GM10266 (cell line): Measurements from ENCODE around the gene GMNC.
"Not testable (repeated sequence)": the region's sequence is repeated elsewhere in the genome, so short reads cannot be mapped to it uniquely, and the experiment has no call there.

Source experiments
- DNase-seq: peaks from one replicate; pipeline ENCODE4 v3.0.0; 2012; ENCODE audit errors: extremely low spot score
- TF ChIP-seq, protein P1 (sequence below): IDR thresholded peaks from 2 replicates; pipeline ENCODE4 v1.5.1; 2012; ENCODE audit warnings: mild to moderate bottlenecking, low read depth; ENCODE audit not compliant: control insufficient read depth, insufficient read depth; ENCODE audit errors: missing control alignments

GMNC gene

DNA sequence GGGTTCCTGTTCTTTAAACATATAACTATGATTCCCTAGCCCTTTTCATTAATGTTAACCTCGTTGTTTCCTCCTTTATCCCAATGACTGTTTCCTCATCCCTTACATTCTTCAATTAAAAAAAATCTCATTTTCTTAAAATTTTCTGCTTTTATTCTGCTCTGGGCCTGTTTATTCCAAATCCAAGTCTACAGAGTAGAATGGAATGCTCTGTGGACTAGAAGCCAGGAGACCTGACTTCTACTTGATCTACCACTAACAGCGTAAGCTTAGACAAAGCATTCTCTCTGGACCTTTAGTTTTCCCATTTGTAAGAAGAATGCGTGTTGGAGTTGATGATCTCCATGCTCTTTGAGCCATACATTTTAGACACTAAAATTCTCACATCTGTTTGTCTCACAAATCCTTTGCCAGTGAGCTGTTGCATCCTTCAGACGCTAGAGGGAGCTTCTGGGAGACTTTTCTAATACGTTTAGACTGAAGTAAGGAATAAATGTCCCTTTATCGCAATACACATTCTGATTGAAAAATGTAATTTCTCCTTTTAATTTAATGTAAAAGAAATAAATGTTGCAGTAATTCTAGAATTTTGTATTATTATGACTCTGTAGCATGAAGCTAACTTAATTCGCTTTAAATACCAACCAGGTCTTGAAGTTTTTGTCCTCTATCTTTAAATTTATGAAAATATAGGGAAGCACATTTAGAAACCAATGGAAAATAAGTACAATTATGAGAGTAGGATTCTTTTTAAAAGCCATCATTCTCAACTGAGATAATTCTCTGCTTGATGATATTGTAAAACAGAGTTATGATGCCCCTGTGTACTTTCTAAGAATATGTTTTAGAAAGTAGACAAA lies 21.7 kb upstream of the GMNC start:
- TF ChIP-seq, protein P1, sequence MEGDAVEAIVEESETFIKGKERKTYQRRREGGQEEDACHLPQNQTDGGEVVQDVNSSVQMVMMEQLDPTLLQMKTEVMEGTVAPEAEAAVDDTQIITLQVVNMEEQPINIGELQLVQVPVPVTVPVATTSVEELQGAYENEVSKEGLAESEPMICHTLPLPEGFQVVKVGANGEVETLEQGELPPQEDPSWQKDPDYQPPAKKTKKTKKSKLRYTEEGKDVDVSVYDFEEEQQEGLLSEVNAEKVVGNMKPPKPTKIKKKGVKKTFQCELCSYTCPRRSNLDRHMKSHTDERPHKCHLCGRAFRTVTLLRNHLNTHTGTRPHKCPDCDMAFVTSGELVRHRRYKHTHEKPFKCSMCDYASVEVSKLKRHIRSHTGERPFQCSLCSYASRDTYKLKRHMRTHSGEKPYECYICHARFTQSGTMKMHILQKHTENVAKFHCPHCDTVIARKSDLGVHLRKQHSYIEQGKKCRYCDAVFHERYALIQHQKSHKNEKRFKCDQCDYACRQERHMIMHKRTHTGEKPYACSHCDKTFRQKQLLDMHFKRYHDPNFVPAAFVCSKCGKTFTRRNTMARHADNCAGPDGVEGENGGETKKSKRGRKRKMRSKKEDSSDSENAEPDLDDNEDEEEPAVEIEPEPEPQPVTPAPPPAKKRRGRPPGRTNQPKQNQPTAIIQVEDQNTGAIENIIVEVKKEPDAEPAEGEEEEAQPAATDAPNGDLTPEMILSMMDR: peak; percentile 98
- peak; percentile 59 for DNase-seq

DNA sequence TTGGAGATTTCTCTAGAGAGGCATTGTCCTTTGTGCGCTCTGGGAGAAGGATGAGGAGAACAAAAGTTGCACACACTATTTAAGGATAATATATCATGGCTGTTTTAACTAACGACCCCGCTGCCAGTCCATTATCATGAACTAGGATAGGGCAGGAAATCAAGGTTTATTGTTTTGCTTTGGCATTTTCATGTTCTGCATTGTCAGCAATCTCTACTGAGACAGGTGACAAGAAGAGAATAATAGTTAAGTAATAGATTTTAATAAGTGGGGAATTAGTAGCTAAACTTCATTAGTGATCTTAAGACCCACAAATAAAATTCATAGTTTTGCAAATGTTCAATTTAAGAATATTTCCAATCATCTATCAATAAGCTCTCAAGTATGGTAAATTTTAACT lies 20.6 kb upstream of the GMNC start:
- TF ChIP-seq, protein P1: no peak
- no peak for DNase-seq

DNA sequence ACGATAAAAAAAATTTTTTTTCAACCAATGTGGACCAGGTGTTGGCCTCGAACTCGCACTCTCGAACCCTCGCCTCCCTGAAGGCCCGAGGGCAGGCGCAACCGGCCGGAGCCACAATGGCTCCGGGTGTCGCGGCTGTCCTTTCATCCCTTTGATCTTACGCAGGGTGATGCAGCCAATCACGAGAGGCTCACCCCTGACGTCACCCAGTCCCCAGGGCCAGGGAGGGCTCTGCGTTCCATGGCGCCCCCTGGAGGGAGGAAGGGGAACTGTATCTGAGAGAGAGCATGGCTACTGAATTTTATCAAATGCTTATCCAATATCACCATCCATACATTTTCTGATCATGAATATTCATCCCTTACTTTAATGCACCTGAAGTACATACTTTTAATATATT lies 15.4 kb upstream of the GMNC start:
- TF ChIP-seq, protein P1: peak; percentile 55
- no peak for DNase-seq

DNA sequence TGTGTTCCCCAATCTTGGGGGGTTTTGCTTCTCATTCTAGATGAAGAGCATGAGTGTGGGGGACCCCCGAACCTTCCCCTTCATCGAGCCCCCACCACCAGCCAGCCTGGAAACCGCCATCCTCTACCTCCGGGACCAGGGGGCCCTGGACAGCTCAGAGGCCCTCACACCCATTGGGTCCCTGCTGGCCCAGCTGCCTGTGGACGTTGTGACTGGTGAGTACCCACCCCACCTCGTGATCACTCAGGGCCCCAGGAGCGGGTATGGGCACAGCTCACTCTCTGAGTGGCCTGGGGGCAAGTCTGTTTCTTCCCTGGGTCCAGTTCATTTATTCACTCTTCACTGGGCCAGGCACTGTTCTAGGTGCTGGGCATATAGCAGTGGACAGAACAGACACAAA lies 13.9 kb upstream of the GMNC start:
- DNase-seq: not testable (repeated sequence)

DNA sequence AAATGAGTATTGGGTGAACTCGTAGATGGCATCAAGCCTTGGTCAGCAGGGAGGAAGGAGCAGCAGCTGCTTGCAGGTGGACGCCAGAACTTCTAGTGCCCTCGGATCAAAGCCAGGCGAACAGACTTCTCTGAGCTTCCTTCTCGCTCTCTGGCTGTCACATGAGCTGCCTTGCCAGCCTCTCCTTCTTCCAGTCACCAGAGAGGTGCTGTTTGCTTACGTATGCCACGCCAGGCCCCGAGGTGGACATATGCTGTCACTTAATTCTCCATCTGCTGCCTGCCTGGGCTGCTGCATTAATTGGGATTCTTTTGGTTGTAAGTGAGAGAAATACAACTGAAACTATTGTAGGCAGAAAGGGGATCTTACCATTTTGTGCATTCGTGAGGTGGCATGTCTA lies 12.6 kb upstream of the GMNC start:
- DNase-seq: not testable (repeated sequence)

DNA sequence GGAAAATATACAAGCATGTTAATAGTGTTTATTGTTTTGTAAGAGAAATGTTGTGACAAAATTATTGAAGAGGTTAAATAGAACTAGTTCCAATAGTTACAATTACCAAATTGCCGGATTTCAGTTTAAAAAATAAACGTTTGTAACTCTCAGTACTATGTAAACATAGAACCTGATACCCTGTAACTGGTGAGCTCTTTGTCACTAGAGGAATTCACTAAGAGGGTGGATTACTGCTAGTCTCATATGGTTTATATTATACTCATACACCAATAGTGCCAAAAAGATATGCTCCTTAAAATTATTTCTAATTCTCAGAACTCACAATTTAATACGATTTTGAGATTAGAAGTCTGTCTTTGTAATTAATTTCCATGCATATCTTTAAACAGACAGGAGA lies 7.6 kb upstream of the GMNC start:
- DNase-seq: no peak
- TF ChIP-seq, protein P1: no peak

DNA sequence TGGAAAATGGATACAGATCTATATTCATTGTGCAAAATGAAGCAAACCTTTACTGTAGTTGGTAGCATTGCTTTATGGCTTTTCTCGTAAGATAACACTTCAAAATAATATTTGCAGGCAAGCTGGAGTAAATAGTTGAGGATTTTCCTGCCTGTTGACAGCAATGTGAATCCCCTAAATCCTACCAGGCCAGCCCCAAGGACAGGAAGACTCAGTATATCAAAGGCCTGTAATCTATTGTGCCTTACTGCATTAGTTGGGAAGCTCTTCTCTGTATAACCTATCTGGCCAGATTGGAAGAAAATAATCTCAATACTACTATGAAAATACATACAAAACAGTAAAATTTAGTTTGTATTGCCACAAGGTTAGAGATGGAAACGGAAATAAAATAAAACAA lies 4.6 kb upstream of the GMNC start:
- DNase-seq: no peak
- TF ChIP-seq, protein P1: no peak

DNA sequence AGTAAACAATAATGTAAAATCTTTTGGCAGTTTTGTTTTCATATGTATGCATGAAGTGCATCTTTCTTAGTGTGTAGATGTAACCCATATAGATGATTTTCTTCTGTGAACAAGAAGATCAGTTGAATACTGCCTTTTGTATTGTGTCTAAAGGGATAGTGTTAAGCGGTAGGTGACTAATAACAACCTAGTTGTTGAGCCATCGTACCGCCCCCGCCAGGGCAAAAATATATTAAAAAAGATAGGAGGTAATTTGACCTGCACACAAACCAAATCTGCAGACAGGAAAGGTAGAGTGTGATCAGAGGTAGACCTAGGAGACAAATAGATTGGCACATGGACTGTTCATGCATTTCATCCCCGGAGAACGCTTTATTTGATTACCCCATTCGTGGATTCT lies 3.3 kb upstream of the GMNC start:
- TF ChIP-seq, protein P1: peak; percentile 14
- DNase-seq: no peak
